GM13977 (cell line): ENCODE results near the gene ME2.
"Not testable (repeated sequence)": the region's sequence is repeated elsewhere in the genome, so short reads cannot be mapped to it uniquely, and the experiment has no call there.

ENCODE experiments used
- DNase-seq: peaks from one replicate; pipeline ENCODE4 v3.0.0; 2012; ENCODE audit warnings: low spot score
- in situ Hi-C: fragments of 300-500 bp; cut with MboI; formaldehyde crosslinking; loops from one replicate; pipeline ENCODE4 v1.12.0; 2022; ENCODE audit warnings: low sequenced_read_pairs, low pct_unique_long_range_greater_than_20kb, mixed read lengths, inconsistent platforms; ENCODE audit not compliant: unreplicated experiment
- TF ChIP-seq, protein P1 (sequence below): IDR thresholded peaks from 2 replicates; pipeline ENCODE4 v1.5.1; 2012; ENCODE audit warnings: mild to moderate bottlenecking, control low read depth; ENCODE audit not compliant: insufficient read depth; ENCODE audit errors: extremely low read depth, missing control alignments

The ME2 gene

DNA sequence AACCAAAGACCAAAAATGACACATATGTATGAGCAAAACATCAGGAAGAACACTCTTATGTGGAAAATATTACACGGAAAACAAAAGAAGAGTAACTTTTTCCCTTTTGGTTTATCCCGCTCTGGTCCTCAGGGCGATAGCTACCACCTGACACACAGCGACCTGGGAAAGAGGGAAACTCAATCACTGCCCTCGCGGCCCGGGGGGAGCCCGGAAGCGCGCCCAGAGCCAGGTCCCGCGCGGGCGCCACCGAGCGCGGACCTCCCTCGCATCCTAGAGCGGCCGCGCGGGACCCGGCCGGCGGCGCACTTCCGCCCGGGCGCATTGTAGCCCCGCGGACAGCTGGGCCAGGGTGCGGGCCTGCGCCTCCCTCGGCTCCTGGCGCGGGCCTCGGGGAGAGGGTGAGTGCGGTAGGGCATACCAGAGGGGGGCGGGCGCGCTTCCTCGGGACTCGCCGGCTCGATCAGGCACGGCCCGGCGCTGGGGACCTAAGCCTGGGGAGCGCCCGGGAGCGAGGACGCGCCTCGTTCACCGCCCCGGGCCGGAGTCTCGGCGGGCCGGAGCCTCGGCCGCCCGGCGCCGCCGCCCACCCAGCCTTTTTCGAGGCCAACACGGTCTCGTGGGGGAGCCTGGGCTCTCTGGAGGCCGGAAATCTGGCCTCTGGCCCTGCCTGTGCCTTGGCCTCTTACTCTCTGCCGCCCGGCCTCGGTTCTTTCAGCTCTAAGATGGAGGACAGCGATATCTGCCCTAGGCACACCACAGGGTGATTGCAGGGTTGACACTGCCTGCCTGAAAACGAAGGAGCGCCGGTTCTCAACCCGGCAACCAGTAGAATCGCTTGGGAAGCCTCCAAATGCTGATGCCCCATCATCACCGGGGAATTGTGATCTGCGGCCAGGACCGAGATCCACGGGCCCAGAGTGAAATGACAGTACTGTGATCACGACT lies 89.1 kb downstream of the ME2 start, which contains the start of gene ELAC1:
Gene ELAC1 (plus strand): TSS at position 327 of the 948 bp plus-strand sequence. CDS start 6,365 bp downstream, outside the sequence.
- in situ Hi-C loops = no loop called here
- DNase-seq = peak; percentile 91
- TF ChIP-seq, protein P1, sequence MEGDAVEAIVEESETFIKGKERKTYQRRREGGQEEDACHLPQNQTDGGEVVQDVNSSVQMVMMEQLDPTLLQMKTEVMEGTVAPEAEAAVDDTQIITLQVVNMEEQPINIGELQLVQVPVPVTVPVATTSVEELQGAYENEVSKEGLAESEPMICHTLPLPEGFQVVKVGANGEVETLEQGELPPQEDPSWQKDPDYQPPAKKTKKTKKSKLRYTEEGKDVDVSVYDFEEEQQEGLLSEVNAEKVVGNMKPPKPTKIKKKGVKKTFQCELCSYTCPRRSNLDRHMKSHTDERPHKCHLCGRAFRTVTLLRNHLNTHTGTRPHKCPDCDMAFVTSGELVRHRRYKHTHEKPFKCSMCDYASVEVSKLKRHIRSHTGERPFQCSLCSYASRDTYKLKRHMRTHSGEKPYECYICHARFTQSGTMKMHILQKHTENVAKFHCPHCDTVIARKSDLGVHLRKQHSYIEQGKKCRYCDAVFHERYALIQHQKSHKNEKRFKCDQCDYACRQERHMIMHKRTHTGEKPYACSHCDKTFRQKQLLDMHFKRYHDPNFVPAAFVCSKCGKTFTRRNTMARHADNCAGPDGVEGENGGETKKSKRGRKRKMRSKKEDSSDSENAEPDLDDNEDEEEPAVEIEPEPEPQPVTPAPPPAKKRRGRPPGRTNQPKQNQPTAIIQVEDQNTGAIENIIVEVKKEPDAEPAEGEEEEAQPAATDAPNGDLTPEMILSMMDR = no peak

DNA sequence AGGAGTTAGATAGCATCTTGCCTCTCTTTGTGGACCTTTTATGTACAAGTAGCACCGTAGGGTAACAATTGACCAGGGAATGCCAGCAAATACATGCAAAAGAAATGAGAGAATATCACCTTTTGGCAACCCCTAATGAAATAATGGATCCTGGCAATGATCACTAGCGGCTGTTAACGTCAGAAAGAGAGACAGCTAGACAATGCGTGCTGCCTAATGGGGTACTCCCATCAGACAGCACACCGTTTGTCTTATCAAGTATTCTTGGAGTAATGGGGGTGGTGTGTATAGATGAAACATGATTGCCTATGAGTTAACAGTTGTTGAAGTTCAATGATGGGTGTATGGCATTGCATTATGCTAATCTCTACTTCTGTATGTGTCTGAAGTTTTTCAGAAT lies 90.5 kb downstream of the ME2 start:
- TF ChIP-seq, protein P1 = no peak
- in situ Hi-C loops = no loop called here
- no peak for DNase-seq

DNA sequence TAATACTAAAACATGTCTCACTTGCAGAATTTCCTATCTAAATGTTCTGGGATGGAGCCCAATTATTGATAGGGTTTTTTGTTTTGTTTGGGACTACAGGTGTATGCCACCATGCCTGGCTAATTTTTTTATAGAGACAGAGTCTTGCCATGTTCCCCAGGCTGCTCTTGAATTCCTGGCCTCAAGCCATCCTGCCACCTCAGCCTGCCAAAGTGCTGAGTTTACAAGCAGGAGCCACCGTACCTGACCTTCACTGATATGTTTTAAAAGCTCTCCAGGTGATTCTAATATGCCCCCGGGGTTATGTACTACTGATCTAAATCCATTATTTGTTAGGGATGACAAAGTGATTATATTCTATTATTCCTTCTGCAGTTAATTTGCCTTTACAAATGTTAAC lies 91.1 kb downstream of the ME2 start:
- TF ChIP-seq, protein P1 = no peak
- in situ Hi-C loops = no loop called here
- DNase-seq = no peak

DNA sequence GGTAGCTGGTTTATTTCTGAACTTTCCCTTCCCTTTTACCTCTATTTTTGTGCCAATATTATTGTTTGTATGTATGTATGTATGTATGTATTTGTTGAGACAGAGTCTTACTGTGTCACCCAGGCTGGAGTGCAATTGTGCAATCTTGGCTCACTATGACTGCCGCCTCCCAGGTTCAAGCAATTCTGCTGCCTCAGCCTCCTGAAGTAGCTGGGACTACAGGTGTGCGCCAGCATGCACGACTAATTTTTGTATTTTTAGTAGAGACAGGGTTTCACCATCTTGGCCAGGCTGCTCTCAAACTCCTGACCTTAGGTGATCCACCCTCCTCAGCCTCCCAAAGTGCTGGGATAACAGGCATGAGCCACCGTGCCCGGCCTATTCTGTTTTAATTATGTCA lies 93.5 kb downstream of the ME2 start:
- in situ Hi-C loops = not testable (repeated sequence)

DNA sequence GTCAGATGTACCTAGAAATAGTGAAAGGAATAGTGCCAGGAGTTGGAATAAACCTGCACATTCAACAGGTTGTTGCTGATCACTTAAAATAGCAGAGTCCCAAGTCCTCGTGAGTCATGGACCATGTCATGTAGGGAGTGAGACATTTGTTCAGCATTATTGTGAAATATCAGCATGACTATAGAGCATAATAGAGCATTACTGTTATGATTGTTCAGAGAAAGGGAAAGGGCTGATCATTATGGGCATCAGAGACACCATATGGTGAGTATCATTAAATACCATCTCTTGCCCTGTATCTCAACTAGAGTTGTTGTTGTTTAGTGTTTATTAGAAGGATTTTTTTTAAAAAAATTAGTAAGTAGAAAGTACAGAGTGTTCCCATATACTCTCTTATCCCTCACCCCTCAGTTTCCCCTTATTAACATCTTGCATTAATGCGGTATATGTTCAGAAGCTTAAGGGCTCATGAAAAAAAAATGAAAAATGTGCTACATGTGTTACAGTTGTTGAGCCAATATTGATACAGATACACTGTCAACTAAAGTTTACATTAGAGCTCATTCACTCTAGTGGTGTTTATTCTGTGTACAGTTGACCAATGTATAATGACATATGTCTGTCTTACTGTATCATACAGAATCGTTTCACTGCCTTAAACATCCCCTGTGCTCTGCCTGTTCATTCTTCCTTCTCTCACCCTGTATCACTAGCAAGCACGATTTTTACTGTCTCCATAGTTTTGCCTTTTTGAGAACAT lies 94.6 kb downstream of the ME2 start:
- in situ Hi-C loops = no loop called here
- TF ChIP-seq, protein P1 = no peak
- DNase-seq = no peak

More for the DNA sequence above, 93.5 kb downstream of the ME2 start:
- DNase-seq = not testable (repeated sequence)

DNA sequence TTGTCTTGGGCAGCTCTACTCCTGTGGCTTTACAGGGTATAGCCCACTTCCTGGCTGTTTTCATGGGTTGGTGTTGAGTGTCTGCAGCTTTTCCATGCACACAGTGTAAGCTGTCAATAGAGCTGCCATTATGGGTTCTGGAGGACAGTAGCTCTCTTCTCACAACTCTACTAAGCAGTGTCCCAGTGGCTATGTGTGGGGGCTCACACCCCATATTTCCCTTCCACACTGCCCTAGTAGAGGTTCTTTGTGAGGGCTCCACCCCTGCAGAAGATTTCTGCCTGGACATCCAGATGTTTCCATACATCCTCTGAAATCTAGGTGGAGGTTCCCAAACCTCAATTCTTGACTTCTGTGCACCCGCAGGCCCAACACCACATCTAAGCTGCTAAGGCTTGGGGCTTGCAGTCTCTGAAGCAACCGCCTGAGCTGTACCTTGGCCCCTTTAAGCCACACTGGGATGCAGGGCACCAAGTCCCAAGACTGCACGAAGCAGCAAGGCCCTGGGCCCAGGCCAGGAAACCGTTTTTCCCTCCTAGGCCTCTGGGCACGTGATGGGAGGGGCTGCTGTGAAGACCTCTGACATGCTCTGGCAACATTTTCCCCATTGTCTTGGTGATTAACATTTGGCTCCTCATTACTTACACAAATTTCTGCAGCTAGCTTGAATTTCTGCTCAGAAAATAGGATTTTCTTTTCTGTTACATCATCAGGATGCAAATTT lies 98.3 kb downstream of the ME2 start:
- TF ChIP-seq, protein P1 = no peak
- in situ Hi-C loops = no loop called here
- no peak for DNase-seq
